Measurements from ENCODE around the gene MIPOL1. TPM values are rescaled to one million over a fixed set of nuclear protein-coding genes. Genes with fewer than 3 reads are reported as not detected.

Gene MIPOL1
- total and polyA plus RNA-seq, 8 donors: 10.4 to 16.0 (median 12.4) TPM

DNA sequence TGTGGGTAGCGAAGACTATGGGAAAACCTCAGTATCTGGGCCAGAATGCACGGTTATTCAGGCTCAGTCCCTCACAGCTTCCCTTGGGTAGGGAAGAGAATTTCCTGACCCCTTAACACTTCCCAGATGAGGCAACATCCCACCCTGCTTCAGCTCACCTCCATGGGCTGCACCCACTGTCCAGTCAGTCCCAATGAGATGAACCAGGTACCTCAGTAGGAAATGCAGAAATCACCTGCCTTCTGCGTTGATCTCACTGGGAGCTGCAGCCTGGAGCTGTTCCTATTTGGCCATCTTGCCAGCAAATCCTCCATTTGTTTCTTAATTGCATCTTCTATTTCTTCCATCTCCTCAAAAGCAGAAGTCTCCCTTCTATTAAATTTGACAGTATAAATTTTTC is 292.9 kb downstream of the MIPOL1 start:
- no peaks in the 10 kb centered on the region for H3K27me3 ChIP-seq
- TF ChIP-seq, protein P1, sequence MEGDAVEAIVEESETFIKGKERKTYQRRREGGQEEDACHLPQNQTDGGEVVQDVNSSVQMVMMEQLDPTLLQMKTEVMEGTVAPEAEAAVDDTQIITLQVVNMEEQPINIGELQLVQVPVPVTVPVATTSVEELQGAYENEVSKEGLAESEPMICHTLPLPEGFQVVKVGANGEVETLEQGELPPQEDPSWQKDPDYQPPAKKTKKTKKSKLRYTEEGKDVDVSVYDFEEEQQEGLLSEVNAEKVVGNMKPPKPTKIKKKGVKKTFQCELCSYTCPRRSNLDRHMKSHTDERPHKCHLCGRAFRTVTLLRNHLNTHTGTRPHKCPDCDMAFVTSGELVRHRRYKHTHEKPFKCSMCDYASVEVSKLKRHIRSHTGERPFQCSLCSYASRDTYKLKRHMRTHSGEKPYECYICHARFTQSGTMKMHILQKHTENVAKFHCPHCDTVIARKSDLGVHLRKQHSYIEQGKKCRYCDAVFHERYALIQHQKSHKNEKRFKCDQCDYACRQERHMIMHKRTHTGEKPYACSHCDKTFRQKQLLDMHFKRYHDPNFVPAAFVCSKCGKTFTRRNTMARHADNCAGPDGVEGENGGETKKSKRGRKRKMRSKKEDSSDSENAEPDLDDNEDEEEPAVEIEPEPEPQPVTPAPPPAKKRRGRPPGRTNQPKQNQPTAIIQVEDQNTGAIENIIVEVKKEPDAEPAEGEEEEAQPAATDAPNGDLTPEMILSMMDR (IDR thresholded peaks at IDR 0.05): no peak
- DNase-seq (no peak), ATAC-seq (no peak)
- H3K36me3 ChIP-seq: no peaks in the 10 kb centered on the region
- intact Hi-C loops (cut with DNase I): no loop called here
- peaks cover 0 to 21% of the 10 kb centered on the region in 2 donors for H3K9me3 ChIP-seq
- H3K27ac ChIP-seq: no peak overlapping the region
- no peaks in the 10 kb centered on the region for H3K4me1 ChIP-seq
- no peak overlapping the region for H3K4me3 ChIP-seq

GRCh38 chr14:37491076-37491475 is 293.3 kb downstream of the MIPOL1 start:
- peaks cover 0 to 19% of the 10 kb centered on the region in 2 donors for H3K9me3 ChIP-seq
- intact Hi-C loops (cut with DNase I): no loop called here
- DNase-seq (no peak), ATAC-seq (peak; percentile 56)
- H3K27ac ChIP-seq: no peak overlapping the region
- TF ChIP-seq, protein P1 (IDR thresholded peaks at IDR 0.05): no peak
- no peaks in the 10 kb centered on the region for H3K4me1 ChIP-seq
- no peak overlapping the region for H3K4me3 ChIP-seq
- no peaks in the 10 kb centered on the region for H3K27me3 ChIP-seq
- no peaks in the 10 kb centered on the region for H3K36me3 ChIP-seq

DNA sequence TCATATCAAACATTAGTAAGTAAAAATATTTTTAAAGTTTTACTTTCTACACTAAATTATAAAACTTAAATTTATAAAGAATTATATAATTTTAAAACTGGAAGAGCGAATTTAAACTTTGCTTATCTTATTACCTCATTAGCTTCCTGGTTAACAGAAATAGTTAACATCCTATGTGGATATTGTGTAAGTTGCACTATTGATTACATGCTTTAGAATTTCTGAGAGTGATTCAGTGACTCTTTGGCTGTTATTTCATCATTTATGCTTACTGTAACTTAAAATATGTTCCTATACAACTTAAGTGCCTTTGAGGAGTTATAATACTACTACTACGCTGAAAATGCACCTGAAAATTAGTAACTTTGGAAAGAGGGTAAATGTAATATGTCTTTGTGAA is 295.9 kb downstream of the MIPOL1 start:
- DNase-seq (no peak), ATAC-seq (no peak)
- no peak overlapping the region for H3K27ac ChIP-seq
- no peak overlapping the region for H3K4me3 ChIP-seq
- H3K4me1 ChIP-seq: no peaks in the 10 kb centered on the region
- H3K9me3 ChIP-seq: peaks cover 0 to 2% of the 10 kb centered on the region in 2 donors
- TF ChIP-seq, protein P1 (IDR thresholded peaks at IDR 0.05): no peak
- no peaks in the 10 kb centered on the region for H3K27me3 ChIP-seq
- intact Hi-C loops (cut with DNase I): no loop called here
- H3K36me3 ChIP-seq: no peaks in the 10 kb centered on the region

- TF ChIP-seq, protein P1 (IDR thresholded peaks at IDR 0.05): no peak
- Histone ChIP-seq H3K36me3 (peaks cover 0 to 8% of the 10 kb centered on the region in 2 donors), H3K27me3 (no peaks in the 10 kb centered on the region), H3K9me3 (peaks cover 0 to 2% of the 10 kb centered on the region in 2 donors), H3K4me1 (no peaks in the 10 kb centered on the region), H3K4me3 (no peak overlapping the region), H3K27ac (no peak overlapping the region)
- ATAC-seq: no peak
- no peak for DNase-seq
- intact Hi-C loops (cut with DNase I): no loop called here
These were observed 299.7 kb downstream of the MIPOL1 start for GRCh38 chr14:37497422-37497821.

- H3K9me3 ChIP-seq: no peaks in the 10 kb centered on the region
- no peak overlapping the region for H3K4me3 ChIP-seq
- DNase-seq (peak in 1 of 4 donors; percentile 53), ATAC-seq (no peak)
- TF ChIP-seq, protein P1 (IDR thresholded peaks at IDR 0.05): no peak
- no peak overlapping the region for H3K27ac ChIP-seq
- peaks cover 0 to 8% of the 10 kb centered on the region in 2 donors for H3K36me3 ChIP-seq
- no peaks in the 10 kb centered on the region for H3K4me1 ChIP-seq
- intact Hi-C loops (cut with DNase I): no loop called here
- H3K27me3 ChIP-seq: no peaks in the 10 kb centered on the region
These were observed 304.1 kb downstream of the MIPOL1 start for GRCh38 chr14:37501877-37502276.
